ENCODE results near the gene GAD1. TPM values are rescaled to one million over a fixed set of nuclear protein-coding genes. Genes with fewer than 3 reads are reported as not detected.

GAD1 gene
- total and polyA plus RNA-seq, 12 donors, result 1.5 to 18.3 (median 6.6) TPM

DNA sequence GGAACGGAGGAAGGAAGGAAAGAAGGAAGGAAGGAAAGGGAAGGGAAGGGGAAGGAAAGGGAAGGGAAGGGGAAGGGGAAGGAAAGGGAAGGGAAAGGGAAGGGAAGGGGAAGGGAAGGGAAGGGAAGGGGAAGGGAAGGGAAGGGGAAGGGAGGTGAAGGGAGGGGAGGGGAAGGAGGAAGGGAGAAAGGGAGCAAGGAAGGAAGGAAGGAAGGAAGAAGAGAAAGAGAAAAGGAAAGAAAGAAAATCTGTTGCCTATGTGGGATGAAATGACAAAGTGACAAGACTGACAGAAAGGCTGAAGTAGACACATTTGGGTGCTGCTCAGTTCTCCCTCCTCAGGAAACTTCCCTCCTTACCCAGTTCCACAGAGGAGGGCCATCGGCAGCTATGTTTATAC lies 66.1 kb downstream of the GAD1 start:
- H3K4me1 ChIP-seq (replicated peaks in 1 of 2), result no peaks in the 10 kb centered on the region

DNA sequence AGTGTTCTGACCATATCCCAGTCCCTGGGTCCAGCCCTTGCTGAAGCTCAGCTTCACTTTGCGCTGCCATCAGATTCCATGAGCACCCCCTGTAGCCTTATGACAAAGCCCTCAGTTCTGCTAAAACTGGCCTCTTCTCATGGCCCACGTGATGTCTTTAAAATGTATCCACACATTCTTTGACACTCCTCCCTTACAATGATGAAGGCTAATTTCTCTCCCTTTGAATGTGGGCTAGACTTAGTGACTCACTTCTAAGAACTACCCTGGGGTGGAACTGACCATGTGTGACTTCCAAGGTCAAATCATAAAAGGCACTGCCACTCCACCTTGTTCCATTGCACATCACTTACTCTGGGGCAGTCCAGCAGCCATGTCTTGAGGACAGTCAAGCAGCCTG lies 67.0 kb downstream of the GAD1 start:
- H3K27ac ChIP-seq, result no peak overlapping the region
- no peaks in the 10 kb centered on the region for H3K27me3 ChIP-seq
- no peaks in the 10 kb centered on the region for H3K36me3 ChIP-seq (replicated peaks in 1 of 2)
- no peak for TF ChIP-seq POLR2A (IDR thresholded peaks at IDR 0.05)
- TF ChIP-seq, protein P1, sequence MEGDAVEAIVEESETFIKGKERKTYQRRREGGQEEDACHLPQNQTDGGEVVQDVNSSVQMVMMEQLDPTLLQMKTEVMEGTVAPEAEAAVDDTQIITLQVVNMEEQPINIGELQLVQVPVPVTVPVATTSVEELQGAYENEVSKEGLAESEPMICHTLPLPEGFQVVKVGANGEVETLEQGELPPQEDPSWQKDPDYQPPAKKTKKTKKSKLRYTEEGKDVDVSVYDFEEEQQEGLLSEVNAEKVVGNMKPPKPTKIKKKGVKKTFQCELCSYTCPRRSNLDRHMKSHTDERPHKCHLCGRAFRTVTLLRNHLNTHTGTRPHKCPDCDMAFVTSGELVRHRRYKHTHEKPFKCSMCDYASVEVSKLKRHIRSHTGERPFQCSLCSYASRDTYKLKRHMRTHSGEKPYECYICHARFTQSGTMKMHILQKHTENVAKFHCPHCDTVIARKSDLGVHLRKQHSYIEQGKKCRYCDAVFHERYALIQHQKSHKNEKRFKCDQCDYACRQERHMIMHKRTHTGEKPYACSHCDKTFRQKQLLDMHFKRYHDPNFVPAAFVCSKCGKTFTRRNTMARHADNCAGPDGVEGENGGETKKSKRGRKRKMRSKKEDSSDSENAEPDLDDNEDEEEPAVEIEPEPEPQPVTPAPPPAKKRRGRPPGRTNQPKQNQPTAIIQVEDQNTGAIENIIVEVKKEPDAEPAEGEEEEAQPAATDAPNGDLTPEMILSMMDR (IDR thresholded peaks at IDR 0.05), result no peak
- intact Hi-C loops (cut with DNase I), result no loop called here
- H3K4me3 ChIP-seq, result no peak overlapping the region
- H3K4me1 ChIP-seq (replicated peaks in 1 of 2), result no peaks in the 10 kb centered on the region
- H3K9me3 ChIP-seq (replicated peaks in 1 of 3), result no peaks in the 10 kb centered on the region
- 73 to 92% (median 90%) methylated on average over 2 of the region's 2 CpGs for WGBS, 4 donors
- DNase-seq, result no peak

More for the DNA sequence above, 66.1 kb downstream of the GAD1 start:
- no peaks in the 10 kb centered on the region for H3K9me3 ChIP-seq (replicated peaks in 1 of 3)
- H3K4me3 ChIP-seq, result no peak overlapping the region
- no peak for TF ChIP-seq POLR2A (IDR thresholded peaks at IDR 0.05)
- TF ChIP-seq, protein P1 (IDR thresholded peaks at IDR 0.05), result no peak
- no peak for DNase-seq
- no peaks in the 10 kb centered on the region for H3K27me3 ChIP-seq
- no peaks in the 10 kb centered on the region for H3K36me3 ChIP-seq (replicated peaks in 1 of 2)
- intact Hi-C loops (cut with DNase I), result no loop called here
- H3K27ac ChIP-seq, result no peak overlapping the region
- 71 to 94% (median 82%) methylated on average over 2 of the region's 2 CpGs for WGBS, 4 donors

DNA sequence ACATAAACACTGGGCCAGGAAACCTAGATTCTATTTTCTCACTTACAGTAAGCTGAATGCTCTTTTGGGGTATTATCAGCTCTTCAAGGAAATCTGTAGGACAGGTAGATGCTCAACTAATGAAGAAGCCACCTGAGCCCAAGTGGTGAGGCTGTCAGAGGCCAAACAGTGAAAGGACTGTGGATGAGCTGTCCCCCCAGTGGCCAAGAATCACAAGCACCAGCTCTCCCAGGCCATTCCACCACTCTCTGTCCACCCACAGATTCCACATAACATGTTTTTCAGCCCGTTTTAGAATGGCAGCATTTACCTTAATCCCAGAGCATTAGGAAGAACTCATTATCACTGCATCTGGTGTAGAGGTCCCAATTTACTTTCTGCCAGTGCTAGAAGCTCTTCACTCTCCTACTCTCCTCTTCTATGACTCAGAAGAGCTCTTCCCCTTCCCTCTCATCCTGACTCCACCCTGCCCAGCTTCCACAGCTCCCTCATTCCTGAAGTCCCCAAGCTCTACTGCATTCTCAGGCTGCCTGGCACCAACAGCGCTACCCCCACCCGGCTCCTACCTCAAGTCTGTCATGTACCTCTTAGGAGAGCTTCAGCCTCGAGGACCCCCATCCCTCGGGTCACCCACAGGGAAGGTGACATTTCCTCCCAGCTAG lies 68.6 kb downstream of the GAD1 start:
- 83 to 89% (median 87%) methylated on average over 5 of the region's 5 CpGs for WGBS, 4 donors
- H3K4me1 ChIP-seq (replicated peaks in 1 of 2), result no peaks in the 10 kb centered on the region
- no peak for TF ChIP-seq POLR2A (IDR thresholded peaks at IDR 0.05)
- TF ChIP-seq, protein P1 (IDR thresholded peaks at IDR 0.05), result no peak
- H3K9me3 ChIP-seq (replicated peaks in 1 of 3), result no peaks in the 10 kb centered on the region
- intact Hi-C loops (cut with DNase I), result no loop called here
- H3K4me3 ChIP-seq, result no peak overlapping the region
- no peaks in the 10 kb centered on the region for H3K36me3 ChIP-seq (replicated peaks in 1 of 2)
- no peak overlapping the region for H3K27ac ChIP-seq
- DNase-seq, result no peak
- H3K27me3 ChIP-seq, result no peaks in the 10 kb centered on the region

DNA sequence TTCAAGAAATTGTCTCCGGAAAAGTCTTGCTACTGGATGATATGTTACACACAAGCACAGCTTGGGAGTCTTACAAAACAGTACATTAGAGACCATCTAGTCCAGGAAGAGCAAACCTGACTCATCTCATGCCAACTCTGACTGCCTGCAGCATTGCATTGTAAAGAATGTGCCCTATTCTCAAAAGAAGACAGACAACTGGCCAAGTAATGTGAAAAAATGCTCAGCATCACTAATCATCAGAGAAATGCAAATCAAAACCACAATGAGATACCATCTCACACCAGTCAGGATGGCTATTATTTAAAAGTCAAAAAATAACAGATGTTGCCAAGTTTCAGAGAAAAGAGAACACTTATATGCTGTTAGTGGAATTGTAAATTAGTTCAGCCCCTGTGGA lies 69.7 kb downstream of the GAD1 start:
- Histone ChIP-seq H3K9me3 (replicated peaks in 1 of 3) (no peaks in the 10 kb centered on the region), H3K36me3 (replicated peaks in 1 of 2) (no peaks in the 10 kb centered on the region), H3K4me3 (no peak overlapping the region), H3K4me1 (replicated peaks in 1 of 2) (no peaks in the 10 kb centered on the region), H3K27ac (no peak overlapping the region), H3K27me3 (no peaks in the 10 kb centered on the region)
- intact Hi-C loops (cut with DNase I), result no loop called here
- DNase-seq, result no peak
- TF ChIP-seq POLR2A (IDR thresholded peaks at IDR 0.05), result no peak
- TF ChIP-seq, protein P1 (IDR thresholded peaks at IDR 0.05), result no peak
- 57 to 93% (median 83%) methylated on average over 1 of the region's 1 CpG for WGBS, 4 donors
